K562 (cell line): Measurements from ENCODE around the gene STOX2. TPM values are rescaled to one million over a fixed set of nuclear protein-coding genes. Genes with fewer than 3 reads are reported as not detected.

Experiments used
- ATAC-seq: fragments of 200-7000 bp; cut with Tn5 transposase; 3 replicates; pipeline ENCODE4 v1.9.1; 2020; ENCODE audit warnings: moderate library complexity
- BruUV-seq: library from RNA; stranded (reverse); fragments of 400-500 nt; replicated peaks from 2 replicates; lab custom pipeline; 2021; lab: Mats Ljungman, UMichigan
- CTCF ChIA-PET: fragments of 300-600 bp; formaldehyde crosslinking; extraction: SDS; loops from one replicate; lab custom pipeline; 2021; ENCODE audit warnings: low intra/inter-chr PET ratio; lab: Yijun Ruan, JAX
- POLR2A ChIA-PET: fragments of 300-600, 350-650 bp; sonication (Branson Sonifier 250); formaldehyde crosslinking; extraction: SDS; loops from one replicate; lab custom pipeline; 2021; ENCODE audit warnings: antibody characterized with exemption, inconsistent platforms; lab: Yijun Ruan, JAX
- DNase-seq, 4 experiments: peaks; one replicate each; pipeline versions ENCODE4 v3.0.0 to v3.0.0-alpha.2; 2011 to 2018; ENCODE audit warnings: low spot score in 3 of 4, mixed read lengths in 3 of 4; ENCODE audit errors: extremely low read depth in 1 of 4
- FAIRE-seq: peaks from 2 replicates; lab custom pipeline; 2011; peaks lifted over from hg19 to GRCh38; lab: Jason Lieb, UNC
- H2AFZ ChIP-seq: 2 replicates; pipeline ENCODE4 v1.6.0; 2011; ENCODE audit warnings: low read depth, low read length, control low read depth, inconsistent platforms
- H3K27ac ChIP-seq: fragments of 200-600 bp; 3 replicates; pipeline ENCODE4 v1.8.0; 2011; ENCODE audit warnings: low read depth, mild to moderate bottlenecking, control low read depth, inconsistent platforms, low read length, moderate library complexity, mixed read lengths; ENCODE audit errors: extremely low read depth
- H3K27me3 ChIP-seq, 2 experiments: fragments of 300-600 bp in 1 of 2; 2 replicates in 1 of 2; 3 replicates in 1 of 2; pipeline versions ENCODE4 v1.6.0 to v1.8.0; 2011; ENCODE audit warnings: inconsistent platforms in 2 of 2, low read length in 2 of 2, mild to moderate bottlenecking in 1 of 2, mixed read lengths in 1 of 2, moderate library complexity in 1 of 2; ENCODE audit not compliant: control insufficient read depth in 2 of 2, insufficient read depth in 2 of 2
- H3K36me3 ChIP-seq: fragments of 300-600 bp; 3 replicates; pipeline ENCODE4 v1.8.0; 2011; ENCODE audit warnings: mild to moderate bottlenecking, low read length, inconsistent platforms; ENCODE audit not compliant: control insufficient read depth, insufficient read depth
- H3K4me1 ChIP-seq, 2 experiments: fragments of 200-600 bp in 1 of 2; replicated peaks in 1 of 2; 2 replicates in 1 of 2; 3 replicates in 1 of 2; pipeline versions ENCODE4 v1.5.1 to v1.8.0; 2011; ENCODE audit warnings: inconsistent platforms in 2 of 2, low read length in 2 of 2, mild to moderate bottlenecking in 1 of 2, mixed read lengths in 1 of 2, moderate library complexity in 1 of 2; ENCODE audit not compliant: control insufficient read depth in 2 of 2, insufficient read depth in 2 of 2
- H3K4me2 ChIP-seq: 2 replicates; pipeline ENCODE4 v1.6.1; 2011; ENCODE audit warnings: low read length, control low read depth, inconsistent platforms, mixed read lengths; ENCODE audit not compliant: insufficient read depth
- H3K4me3 ChIP-seq: fragments of 200-600 bp; sonication (generic), shearing (Covaris generic); 2 replicates; pipeline ENCODE4 v1.5.1; 2016; ENCODE audit warnings: control low read depth, inconsistent platforms
- H3K79me2 ChIP-seq: fragments of 200-600 bp; 3 replicates; pipeline ENCODE4 v1.8.0; 2011; ENCODE audit warnings: low read length, inconsistent platforms; ENCODE audit not compliant: control insufficient read depth, insufficient read depth
- H3K9ac ChIP-seq, 2 experiments: 2 replicates each; pipeline versions ENCODE4 v1.6.0 to v1.6.1; 2011; ENCODE audit warnings: low read depth in 2 of 2, low read length in 2 of 2, control low read depth in 1 of 2, inconsistent platforms in 1 of 2, mild to moderate bottlenecking in 1 of 2, mixed read lengths in 1 of 2; ENCODE audit not compliant: insufficient read depth in 1 of 2
- H3K9me1 ChIP-seq: one replicate; pipeline ENCODE4 v1.6.0; 2011; ENCODE audit warnings: inconsistent platforms, mild to moderate bottlenecking, low read length, moderate library complexity; ENCODE audit not compliant: control insufficient read depth, insufficient read depth
- H3K9me3 ChIP-seq: replicated peaks from 2 replicates; pipeline ENCODE4 v1.5.1; 2011; ENCODE audit warnings: low read depth, low read length, inconsistent platforms; ENCODE audit not compliant: control insufficient read depth, insufficient read depth
- H4K20me1 ChIP-seq: replicated peaks from 2 replicates; pipeline ENCODE4 v1.6.1; 2011; ENCODE audit warnings: low read length, inconsistent platforms, mixed read lengths; ENCODE audit not compliant: control insufficient read depth, insufficient read depth
- CBX8 ChIP-seq: fragments of 200-600 bp; sonication (generic); IDR thresholded peaks from 2 replicates; pipeline ENCODE4 v1.6.1; 2012; ENCODE audit warnings: borderline replicate concordance, mixed run types, low read depth, mild to moderate bottlenecking, moderate library complexity, mixed read lengths, low read length, control low read depth, inconsistent platforms; ENCODE audit not compliant: poor library complexity, severe bottlenecking; ENCODE audit errors: extremely low read depth
- CREBBP ChIP-seq: IDR thresholded peaks from one replicate; pipeline ENCODE4 v1.6.1; 2012; ENCODE audit warnings: low read depth, mild to moderate bottlenecking, control low read depth, inconsistent platforms, low read length
- HIVEP1 ChIP-seq: fragments of 250-450 bp; sonication (Bioruptor Pico); IDR thresholded peaks from 2 replicates; pipeline ENCODE4 v1.4.0; 2020; ENCODE audit warnings: mild to moderate bottlenecking
- POLR2B ChIP-seq: fragments of 450-650 bp; IDR thresholded peaks from 2 replicates; pipeline ENCODE4 v1.6.1; 2018; ENCODE audit warnings: low read depth; ENCODE audit not compliant: partially characterized antibody
- PRDM10 ChIP-seq: fragments of 450-650 bp; IDR thresholded peaks from 2 replicates; pipeline ENCODE4 v1.6.1; 2018; ENCODE audit not compliant: partially characterized antibody
- PURB ChIP-seq: sonication (generic); formaldehyde crosslinking; IDR thresholded peaks from 2 replicates; pipeline ENCODE4 v1.9.0; 2021; ENCODE audit warnings: low read depth, mild to moderate bottlenecking, missing genetic modification reagents
- RFX7 ChIP-seq: fragments of 250-450 bp; sonication (Bioruptor Pico); IDR thresholded peaks from 2 replicates; pipeline ENCODE4 v1.5.1; 2021; ENCODE audit warnings: mild to moderate bottlenecking
- THRA ChIP-seq: fragments of 450-650 bp; IDR thresholded peaks from 2 replicates; pipeline ENCODE4 v1.6.1; 2017; ENCODE audit warnings: mild to moderate bottlenecking, moderate library complexity
- ZNF696 ChIP-seq: fragments of 250-450 bp; sonication (Bioruptor Pico); conservative IDR thresholded peaks from 2 replicates; pipeline ENCODE4 v1.4.0; 2020; ENCODE audit warnings: mild to moderate bottlenecking, moderate library complexity
- WGBS: fragments of 100-300 bp; shearing (Covaris generic); methylation state at CpG from one replicate; pipeline ENCODE4 v1.1.6; 2016; ENCODE audit warnings: low coverage, mixed read lengths; ENCODE audit not compliant: insufficient coverage; ENCODE audit errors: missing lambda C conversion rate; 5-methylcytosine and 5-hydroxymethylcytosine counted together
- in situ Hi-C: fragments of 300-500 bp; cut with MboI; formaldehyde crosslinking; loops from 4 replicates; pipeline ENCODE4 v1.15.0; 2018; ENCODE audit warnings: inconsistent platforms, mixed read lengths
- intact Hi-C: fragments of 100-400 bp; cut with micrococcal nuclease; formaldehyde crosslinking; loops from 2 replicates; pipeline ENCODE4 v1.14.2; 2022
- polyA plus RNA-seq, 8 experiments: library from polyadenylated mRNA; depleted of rRNA in 4 of 8; stranded (reverse) in 5 of 8; unstranded in 3 of 8; fragments of >200 nt; fragmentation: Nextera tagmentation in 2 of 8; fragmentation: Illumina TruSeq in 1 of 8; extraction: Ambion mirVana in 2 of 8; extraction: Trizol in 1 of 8; gene quantifications; 2 replicates each; pipeline versions ENCODE4 v1.2.1 to v1.2.3, GENCODE V29; 2011 to 2014; ENCODE audit warnings: inconsistent platforms in 1 of 8, missing spikeins in 1 of 8
- total RNA-seq, 7 experiments: library from RNA; depleted of rRNA in 6 of 7; stranded (reverse); fragments of >200 nt in 6 of 7; fragmentation: Illumina TruSeq in 2 of 7; extraction: Trizol in 2 of 7; gene quantifications; 2 replicates each; pipeline versions ENCODE4 v1.2.1 to v1.2.3, GENCODE V29; 2011 to 2021; ENCODE audit warnings: low replicate concordance in 1 of 7

Gene STOX2
- total and polyA plus RNA-seq, 9 of the 15 experiments (the other 6 are each of a cell fraction or from before 2014, with no cell fraction given), result not detected

GRCh38 chr4:183867247-183867646 lies 37.9 kb upstream of the STOX2 start:
- Histone ChIP-seq H3K4me2 (no peak overlapping the region), H3K27me3 (peaks cover 13 to 28% of the 10 kb centered on the region in 2 experiments), H3K4me3 (no peak overlapping the region), H3K4me1 (no peaks in the 10 kb centered on the region), H3K36me3 (no peaks in the 10 kb centered on the region), H3K9me1 (no peaks in the 10 kb centered on the region), H4K20me1 (no peaks in the 10 kb centered on the region), H3K9me3 (no peaks in the 10 kb centered on the region), H3K27ac (no peak overlapping the region), H3K79me2 (no peaks in the 10 kb centered on the region), H3K9ac (no peak overlapping the region), H2AFZ (no peak overlapping the region)
- DNase-seq (no peak), ATAC-seq (no peak), FAIRE-seq (no peak)
- WGBS, result under 1% methylated on average over 9 of the region's 9 CpGs
- intact Hi-C loops, result no loop called here
- no peak for TF ChIP-seq PRDM10
- TF ChIP-seq RFX7 (CRISPR knock-in tag), result no peak
- no peak for TF ChIP-seq HIVEP1
- TF ChIP-seq THRA, result no peak
- TF ChIP-seq PURB (CRISPR knock-in tag), result no peak
- no peak for TF ChIP-seq CBX8
- no peak for TF ChIP-seq CREBBP
- TF ChIP-seq ZNF696 (CRISPR knock-in tag), result no peak
- no peak for TF ChIP-seq POLR2B
- ChIA-PET POLR2A (no interaction called here), CTCF (no interaction called here)
- no TSS peak for BruUV-seq
- in situ Hi-C loops, result no loop called here
